GM18907 (cell line): ENCODE measurements around the gene SPATA31A7.
"Not testable (repeated sequence)": the region's sequence is repeated elsewhere in the genome, so short reads cannot be mapped to it uniquely, and the experiment has no call there.

Source experiments
- ATAC-seq: cut with Tn5 transposase; IDR thresholded peaks from one replicate; pipeline ENCODE4 v1.9.1; 2021; ENCODE audit warnings: mild to moderate bottlenecking, moderate library complexity; ENCODE audit not compliant: unreplicated experiment

Gene SPATA31A7

GRCh38 chr9:61189736-61190135, at the start of gene SPATA31A7:
Gene SPATA31A7 (plus strand): TSS chr9:61190036. CDS start chr9:61190065, 29 bp downstream.
- not testable (repeated sequence) for ATAC-seq

- not testable (repeated sequence) for ATAC-seq
Measured at GRCh38 chr9:61226438-61226837, 36.6 kb downstream of the SPATA31A7 start.
